ENCODE results near the gene KCNA2. TPM values are rescaled to one million over a fixed set of nuclear protein-coding genes. Genes with fewer than 3 reads are reported as not detected.
A peak's percentile ranks its signal among the peaks of the same experiment; 100 is the strongest.

KCNA2 gene
- polyA plus RNA-seq, 3 donors, result not detected

DNA sequence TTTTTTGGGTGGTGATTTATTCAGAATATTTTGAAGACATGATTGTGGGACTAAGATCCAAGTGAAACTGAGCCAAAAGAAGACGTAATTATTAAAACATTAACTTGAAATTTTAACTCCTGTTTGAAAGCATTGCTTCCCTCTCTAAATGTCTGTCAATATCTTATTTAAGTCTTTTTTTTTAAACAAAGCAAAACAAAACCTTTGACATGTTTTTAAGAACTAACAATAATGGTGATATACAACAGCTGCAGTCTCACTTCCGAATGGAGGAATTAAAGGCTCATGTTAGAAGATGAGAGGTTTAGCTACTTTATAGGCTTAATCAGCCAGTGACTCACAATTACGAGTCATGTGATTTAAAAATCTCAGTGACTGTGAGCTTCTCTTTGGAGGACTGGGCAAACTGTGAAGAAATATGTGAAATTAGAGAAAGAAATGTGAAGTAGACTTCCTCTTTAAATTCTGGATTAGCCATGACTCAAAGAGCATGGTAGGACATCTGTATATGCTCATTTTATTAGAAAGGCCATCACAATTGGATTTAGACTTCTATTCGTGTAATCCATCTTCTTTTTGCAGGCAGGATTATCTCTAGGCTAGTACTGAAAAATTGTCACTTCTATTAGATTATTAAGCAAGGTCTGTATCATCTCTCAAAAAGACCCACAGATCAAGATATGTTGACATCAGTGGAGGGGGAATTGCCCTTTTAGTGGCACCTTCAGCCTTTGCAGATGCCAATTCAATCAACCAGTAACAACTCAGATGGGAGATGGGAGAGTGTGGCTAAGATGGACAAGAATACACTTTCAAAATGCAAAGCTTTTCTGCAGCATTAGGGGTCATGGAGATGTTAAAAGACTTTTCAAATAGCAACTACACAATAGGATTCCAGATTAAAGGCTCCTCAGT, 39.9 kb upstream of the KCNA2 start:
- intact Hi-C loops (cut with micrococcal nuclease), result loop anchor here (10.0 kb wide), 2 partner anchors 319 to 559 kb away; partner anchors contain the start of genes DENND2D (in 1 of the 2) and LRIF1 (in 1 of the 2)
- H3K36me3 ChIP-seq (replicated peaks in 1 of 2; ENCODE audit: control insufficient read depth in 1 of 2, insufficient read depth in 2 of 2, low read length in 2 of 2), result no peaks in the 10 kb centered on the region
- no peaks in the 10 kb centered on the region for H3K79me2 ChIP-seq (ENCODE audit: insufficient read depth, low read length)
- Mint-ChIP-seq H3K36me3 (peaks cover 0 to 6% of the 10 kb centered on the region in 2 donors), H3K27ac (peak overlapping the region; percentile 91 to 98 (median 96)), H3K9me3 (peaks cover 0 to 13% (median 4%) of the 10 kb centered on the region in 7 donors), H3K4me1 (peaks cover 55% of the 10 kb centered on the region), H3K4me3 (peak overlapping the region in 1 of 2 donors; percentile 7), H3K27me3 (ENCODE audit: low read depth in 3 of 3) (peaks cover 0 to 6% (median 0%) of the 10 kb centered on the region in 3 donors)
- 50% methylated on average over 2 of the region's 4 CpGs for WGBS (ENCODE audit: insufficient coverage)
- no peaks in the 10 kb centered on the region for H3K27me3 ChIP-seq (ENCODE audit: control insufficient read depth in 2 of 2, insufficient read depth in 2 of 2, low read length in 2 of 2)
- H3K9ac ChIP-seq (ENCODE audit: insufficient read depth, low read length, poor library complexity, severe bottlenecking), result no peak overlapping the region
- no peaks in the 10 kb centered on the region for H4K20me1 ChIP-seq (ENCODE audit: insufficient read depth, low read length)
- peak overlapping the region in 1 of 2 donors; percentile 85 for H3K27ac ChIP-seq (ENCODE audit: low read depth in 1 of 2, low read length in 2 of 2)
- DNase-seq, result peak; percentile 93 to 99 (median 97)
- H3K4me3 ChIP-seq (replicated peaks in 1 of 3; ENCODE audit: low read depth in 2 of 3, low read length in 3 of 3), result no peak overlapping the region
- H3K4me2 ChIP-seq (replicated peaks; ENCODE audit: extremely low read depth, low read length, poor library complexity, severe bottlenecking), result no peak overlapping the region
- no peak overlapping the region for H2AFZ ChIP-seq (ENCODE audit: insufficient read depth, low read depth, low read length, poor library complexity, severe bottlenecking)
- peaks cover 64 to 71% of the 10 kb centered on the region in 2 donors for H3K4me1 ChIP-seq (ENCODE audit: control insufficient read depth in 1 of 2, insufficient read depth in 2 of 2, low read length in 2 of 2)
- TF ChIP-seq, protein P1, sequence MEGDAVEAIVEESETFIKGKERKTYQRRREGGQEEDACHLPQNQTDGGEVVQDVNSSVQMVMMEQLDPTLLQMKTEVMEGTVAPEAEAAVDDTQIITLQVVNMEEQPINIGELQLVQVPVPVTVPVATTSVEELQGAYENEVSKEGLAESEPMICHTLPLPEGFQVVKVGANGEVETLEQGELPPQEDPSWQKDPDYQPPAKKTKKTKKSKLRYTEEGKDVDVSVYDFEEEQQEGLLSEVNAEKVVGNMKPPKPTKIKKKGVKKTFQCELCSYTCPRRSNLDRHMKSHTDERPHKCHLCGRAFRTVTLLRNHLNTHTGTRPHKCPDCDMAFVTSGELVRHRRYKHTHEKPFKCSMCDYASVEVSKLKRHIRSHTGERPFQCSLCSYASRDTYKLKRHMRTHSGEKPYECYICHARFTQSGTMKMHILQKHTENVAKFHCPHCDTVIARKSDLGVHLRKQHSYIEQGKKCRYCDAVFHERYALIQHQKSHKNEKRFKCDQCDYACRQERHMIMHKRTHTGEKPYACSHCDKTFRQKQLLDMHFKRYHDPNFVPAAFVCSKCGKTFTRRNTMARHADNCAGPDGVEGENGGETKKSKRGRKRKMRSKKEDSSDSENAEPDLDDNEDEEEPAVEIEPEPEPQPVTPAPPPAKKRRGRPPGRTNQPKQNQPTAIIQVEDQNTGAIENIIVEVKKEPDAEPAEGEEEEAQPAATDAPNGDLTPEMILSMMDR (IDR thresholded peaks at IDR 0.05), result no peak
- H3K9me3 ChIP-seq (replicated peaks in 1 of 2; ENCODE audit: control insufficient read depth in 1 of 2, insufficient read depth in 1 of 2, low read length in 2 of 2), result no peaks in the 10 kb centered on the region

DNA sequence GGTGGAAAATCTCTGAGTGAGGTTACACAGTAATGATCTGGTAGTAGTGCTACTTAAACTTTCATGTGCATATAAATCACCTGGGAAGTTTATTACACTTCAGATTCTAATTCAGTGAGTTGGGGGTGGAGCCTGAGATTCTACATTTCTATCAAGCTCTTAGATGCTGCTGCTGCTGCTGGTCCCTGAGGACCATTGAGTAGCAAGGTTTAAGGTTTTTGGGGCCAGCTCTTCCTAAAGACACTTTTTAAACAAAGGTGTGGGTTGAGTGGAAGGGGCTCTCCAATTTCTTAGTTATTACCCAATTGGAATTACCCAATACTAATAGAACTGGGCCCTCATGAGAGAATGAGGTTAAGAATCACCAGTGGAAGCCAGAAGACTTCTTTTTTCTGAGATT, 39.1 kb upstream of the KCNA2 start:
- peaks cover 0 to 9% (median 0%) of the 10 kb centered on the region in 3 donors for H3K27me3 Mint-ChIP-seq (ENCODE audit: low read depth in 3 of 3)
- H3K9me3 Mint-ChIP-seq, result peaks cover 0 to 16% (median 4%) of the 10 kb centered on the region in 7 donors
- peaks cover 72 to 78% of the 10 kb centered on the region in 2 donors for H3K4me1 ChIP-seq (ENCODE audit: control insufficient read depth in 1 of 2, insufficient read depth in 2 of 2, low read length in 2 of 2)
- no peak overlapping the region for H3K4me3 Mint-ChIP-seq
- H3K36me3 Mint-ChIP-seq, result peaks cover 2 to 6% of the 10 kb centered on the region in 2 donors
- H3K27me3 ChIP-seq (ENCODE audit: control insufficient read depth in 2 of 2, insufficient read depth in 2 of 2, low read length in 2 of 2), result no peaks in the 10 kb centered on the region
- intact Hi-C loops (cut with micrococcal nuclease), result loop anchor here (10.0 kb wide), 2 partner anchors 320 to 560 kb away; partner anchors contain the start of genes DENND2D (in 1 of the 2) and LRIF1 (in 1 of the 2)
- no peak overlapping the region for H3K4me2 ChIP-seq (replicated peaks; ENCODE audit: extremely low read depth, low read length, poor library complexity, severe bottlenecking)
- peak overlapping the region in 1 of 2 donors; percentile 85 for H3K27ac ChIP-seq (ENCODE audit: low read depth in 1 of 2, low read length in 2 of 2)
- H3K9me3 ChIP-seq (replicated peaks in 1 of 2; ENCODE audit: control insufficient read depth in 1 of 2, insufficient read depth in 1 of 2, low read length in 2 of 2), result no peaks in the 10 kb centered on the region
- peak overlapping the region; percentile 31 to 98 (median 96) for H3K27ac Mint-ChIP-seq
- no peak overlapping the region for H3K4me3 ChIP-seq (replicated peaks in 1 of 3; ENCODE audit: low read depth in 2 of 3, low read length in 3 of 3)
- no peaks in the 10 kb centered on the region for H3K36me3 ChIP-seq (replicated peaks in 1 of 2; ENCODE audit: control insufficient read depth in 1 of 2, insufficient read depth in 2 of 2, low read length in 2 of 2)
- H3K4me1 Mint-ChIP-seq, result peaks cover 57% of the 10 kb centered on the region
- TF ChIP-seq, protein P1 (IDR thresholded peaks at IDR 0.05), result no peak
- no peak overlapping the region for H2AFZ ChIP-seq (ENCODE audit: insufficient read depth, low read depth, low read length, poor library complexity, severe bottlenecking)
- peak in 2 of 3 donors; percentile 46 to 64 for DNase-seq
- no peaks in the 10 kb centered on the region for H3K79me2 ChIP-seq (ENCODE audit: insufficient read depth, low read length)
- no peaks in the 10 kb centered on the region for H4K20me1 ChIP-seq (ENCODE audit: insufficient read depth, low read length)
- no peak overlapping the region for H3K9ac ChIP-seq (ENCODE audit: insufficient read depth, low read length, poor library complexity, severe bottlenecking)

All from CD14-positive monocyte (primary cell).